CD4-positive, alpha-beta T cell treated with Interleukin-4 for 1 hour (primary cell): Measurements from ENCODE around the gene OR9G4.
A peak's percentile ranks its signal among the peaks of the same experiment; 100 is the strongest.

ENCODE experiments used
- DNase-seq, 2 donors: peaks; one replicate each; pipeline ENCODE4 v3.0.0-alpha.2; 2020 to 2022

The OR9G4 gene

GRCh38 chr11:56748597-56748996 lies at the start of gene OR9G4:
TSS of gene OR9G4 (minus strand) at chr11:56748697. CDS start at chr11:56743766, 4,931 bp downstream.
- DNase-seq = no peak

GRCh38 chr11:56783448-56784041 lies 35.0 kb upstream of the OR9G4 start:
- DNase-seq = peak in 1 of 2 donors; percentile 7

- no peak for DNase-seq
Measured at GRCh38 chr11:56782167-56782847, 33.8 kb upstream of the OR9G4 start.

- DNase-seq = no peak
Measured at GRCh38 chr11:56776809-56777208, 28.3 kb upstream of the OR9G4 start.

GRCh38 chr11:56764976-56765375 lies 16.5 kb upstream of the OR9G4 start:
- DNase-seq = no peak

GRCh38 chr11:56751480-56751879 lies 3.0 kb upstream of the OR9G4 start:
- no peak for DNase-seq

GRCh38 chr11:56750190-56750589 lies 1.7 kb upstream of the OR9G4 start:
- no peak for DNase-seq

- DNase-seq = no peak
Measured at GRCh38 chr11:56740886-56741285, 7.6 kb downstream of the OR9G4 start.

- no peak for DNase-seq
Measured at GRCh38 chr11:56740107-56740506, 8.4 kb downstream of the OR9G4 start.

GRCh38 chr11:56720513-56720912 lies 28.0 kb downstream of the OR9G4 start:
- DNase-seq = no peak

- DNase-seq = no peak
Measured at GRCh38 chr11:56716379-56716854, 32.1 kb downstream of the OR9G4 start.

- DNase-seq = no peak
Measured at GRCh38 chr11:56714206-56714605, 34.3 kb downstream of the OR9G4 start.

- no peak for DNase-seq
Measured at GRCh38 chr11:56706486-56706885, 42.0 kb downstream of the OR9G4 start.

- no peak for DNase-seq
Measured at GRCh38 chr11:56705784-56706396, 42.6 kb downstream of the OR9G4 start.

- no peak for DNase-seq
Measured at GRCh38 chr11:56700914-56701485, 47.5 kb downstream of the OR9G4 start.

- no peak for DNase-seq
Measured at GRCh38 chr11:56700242-56700913, 48.1 kb downstream of the OR9G4 start.

GRCh38 chr11:56698795-56699194 lies 49.7 kb downstream of the OR9G4 start, which contains the start of gene OR9G1:
TSS of gene OR9G1 (plus strand) at chr11:56699095. CDS start at chr11:56700388, 1,293 bp downstream.
- no peak for DNase-seq

GRCh38 chr11:56693428-56693827 lies 55.1 kb downstream of the OR9G4 start:
- no peak for DNase-seq
